ENCODE results near the gene CDH18. TPM values are rescaled to one million over a fixed set of nuclear protein-coding genes. Genes with fewer than 3 reads are reported as not detected.

The CDH18 gene
- total RNA-seq, 1 donor from 2014 or later = not detected

DNA sequence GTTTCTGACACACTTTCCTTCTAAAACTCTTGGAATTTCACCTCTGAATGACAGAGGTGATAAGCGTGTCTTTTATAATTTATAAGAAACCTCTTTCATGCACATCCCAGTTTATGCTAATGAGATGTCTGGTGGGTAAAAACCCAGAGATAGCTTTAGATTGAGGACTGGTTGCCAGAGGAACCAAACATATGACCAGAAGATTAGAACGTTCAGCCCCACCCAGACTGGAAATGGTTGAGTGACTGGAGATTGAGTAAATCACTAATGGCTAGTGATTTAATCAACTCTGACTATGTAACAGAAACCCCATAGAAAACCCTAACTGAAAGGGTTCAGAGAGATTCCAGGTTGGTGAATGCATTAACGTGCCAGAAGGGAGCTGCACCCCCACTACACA is 69.2 kb downstream of the CDH18 start:
- intact Hi-C loops (cut with DNase I) = no loop called here
- no peaks in the 10 kb centered on the region for H3K36me3 ChIP-seq
- H3K4me1 ChIP-seq = no peaks in the 10 kb centered on the region
- TF ChIP-seq, protein P1, sequence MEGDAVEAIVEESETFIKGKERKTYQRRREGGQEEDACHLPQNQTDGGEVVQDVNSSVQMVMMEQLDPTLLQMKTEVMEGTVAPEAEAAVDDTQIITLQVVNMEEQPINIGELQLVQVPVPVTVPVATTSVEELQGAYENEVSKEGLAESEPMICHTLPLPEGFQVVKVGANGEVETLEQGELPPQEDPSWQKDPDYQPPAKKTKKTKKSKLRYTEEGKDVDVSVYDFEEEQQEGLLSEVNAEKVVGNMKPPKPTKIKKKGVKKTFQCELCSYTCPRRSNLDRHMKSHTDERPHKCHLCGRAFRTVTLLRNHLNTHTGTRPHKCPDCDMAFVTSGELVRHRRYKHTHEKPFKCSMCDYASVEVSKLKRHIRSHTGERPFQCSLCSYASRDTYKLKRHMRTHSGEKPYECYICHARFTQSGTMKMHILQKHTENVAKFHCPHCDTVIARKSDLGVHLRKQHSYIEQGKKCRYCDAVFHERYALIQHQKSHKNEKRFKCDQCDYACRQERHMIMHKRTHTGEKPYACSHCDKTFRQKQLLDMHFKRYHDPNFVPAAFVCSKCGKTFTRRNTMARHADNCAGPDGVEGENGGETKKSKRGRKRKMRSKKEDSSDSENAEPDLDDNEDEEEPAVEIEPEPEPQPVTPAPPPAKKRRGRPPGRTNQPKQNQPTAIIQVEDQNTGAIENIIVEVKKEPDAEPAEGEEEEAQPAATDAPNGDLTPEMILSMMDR (IDR thresholded peaks at IDR 0.05) = no peak
- H3K27ac ChIP-seq = no peak overlapping the region
- no peak for DNase-seq (ENCODE audit: low spot score in 2 of 2)
- no peaks in the 10 kb centered on the region for H3K9me3 ChIP-seq
- no peaks in the 10 kb centered on the region for H3K27me3 ChIP-seq
- no peak overlapping the region for H3K4me3 ChIP-seq

DNA sequence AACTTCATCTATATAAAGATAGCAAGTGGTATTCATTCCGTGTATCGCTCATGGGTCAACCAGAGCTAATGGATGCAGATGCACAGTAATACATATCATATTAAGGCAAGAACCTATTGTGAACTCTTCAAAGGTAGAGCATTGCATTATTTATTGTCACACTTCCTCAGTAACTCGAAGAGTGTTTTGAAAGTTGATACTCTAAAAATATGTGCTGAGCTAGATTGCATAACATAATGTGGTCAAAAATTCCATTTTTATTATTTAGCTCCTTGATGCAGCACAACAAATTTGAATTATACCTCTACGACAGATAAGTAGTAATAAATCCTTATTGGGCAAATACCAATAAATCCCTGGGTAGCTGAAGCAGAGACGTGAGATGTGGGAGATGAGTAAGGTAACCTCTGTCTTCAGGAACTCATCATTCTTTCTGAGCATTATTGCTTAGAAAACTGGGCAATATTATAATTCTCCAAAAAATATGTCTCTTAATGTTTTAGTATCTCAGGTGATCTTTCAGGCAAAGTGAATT is 70.3 kb downstream of the CDH18 start:
- no peak overlapping the region for H3K27ac ChIP-seq
- no peak overlapping the region for H3K4me3 ChIP-seq
- H3K4me1 ChIP-seq = no peaks in the 10 kb centered on the region
- no peak for DNase-seq (ENCODE audit: low spot score in 2 of 2)
- no peaks in the 10 kb centered on the region for H3K9me3 ChIP-seq
- H3K27me3 ChIP-seq = no peaks in the 10 kb centered on the region
- intact Hi-C loops (cut with DNase I) = no loop called here
- TF ChIP-seq, protein P1 (IDR thresholded peaks at IDR 0.05) = no peak
- no peaks in the 10 kb centered on the region for H3K36me3 ChIP-seq

DNA sequence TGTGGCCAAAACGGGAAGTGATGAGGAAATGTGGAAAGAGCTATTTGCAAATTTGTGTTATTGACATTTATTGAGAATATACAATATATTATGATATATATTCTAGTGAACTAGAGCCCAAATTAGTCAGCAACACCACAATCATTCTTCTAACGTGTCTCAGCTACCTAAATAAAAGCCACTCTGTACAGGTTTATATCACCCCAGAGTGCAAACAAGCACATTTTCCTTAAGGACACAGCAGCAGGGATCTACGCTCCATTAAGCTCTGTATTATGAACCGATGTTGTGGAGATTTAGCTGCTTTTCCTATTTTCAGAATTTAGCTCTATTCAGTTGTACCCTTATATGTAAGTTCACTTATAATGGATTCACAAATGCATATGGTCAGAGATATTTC is 77.9 kb downstream of the CDH18 start:
- Histone ChIP-seq H3K27ac (no peak overlapping the region), H3K4me1 (no peaks in the 10 kb centered on the region), H3K4me3 (no peak overlapping the region), H3K27me3 (no peaks in the 10 kb centered on the region), H3K36me3 (no peaks in the 10 kb centered on the region), H3K9me3 (no peaks in the 10 kb centered on the region)
- no peak for DNase-seq (ENCODE audit: low spot score in 2 of 2)
- TF ChIP-seq, protein P1 (IDR thresholded peaks at IDR 0.05) = no peak
- intact Hi-C loops (cut with DNase I) = no loop called here

DNA sequence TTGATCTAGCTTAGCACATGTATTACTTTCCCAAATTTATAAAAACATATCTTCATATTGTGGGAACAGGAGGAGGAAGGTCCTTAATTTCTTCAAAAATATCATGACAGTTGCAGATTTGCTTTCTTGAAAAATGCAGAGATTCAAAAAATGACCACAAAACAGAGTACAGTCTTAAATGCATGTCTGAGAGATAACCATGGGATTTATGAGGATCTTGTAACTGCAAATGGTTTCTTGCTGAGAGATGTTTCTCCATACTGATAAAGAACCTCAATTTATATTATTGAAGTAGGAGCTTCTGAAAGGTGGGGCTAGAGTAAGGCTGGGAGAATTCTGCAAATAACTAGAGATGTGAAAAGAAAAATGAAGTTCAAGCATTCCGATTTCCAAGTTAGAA is 83.2 kb downstream of the CDH18 start:
- no peak overlapping the region for H3K27ac ChIP-seq
- no peak for DNase-seq (ENCODE audit: low spot score in 2 of 2)
- no peaks in the 10 kb centered on the region for H3K27me3 ChIP-seq
- H3K4me3 ChIP-seq = no peak overlapping the region
- intact Hi-C loops (cut with DNase I) = no loop called here
- TF ChIP-seq, protein P1 (IDR thresholded peaks at IDR 0.05) = no peak
- no peaks in the 10 kb centered on the region for H3K9me3 ChIP-seq
- no peaks in the 10 kb centered on the region for H3K4me1 ChIP-seq
- H3K36me3 ChIP-seq = no peaks in the 10 kb centered on the region

DNA sequence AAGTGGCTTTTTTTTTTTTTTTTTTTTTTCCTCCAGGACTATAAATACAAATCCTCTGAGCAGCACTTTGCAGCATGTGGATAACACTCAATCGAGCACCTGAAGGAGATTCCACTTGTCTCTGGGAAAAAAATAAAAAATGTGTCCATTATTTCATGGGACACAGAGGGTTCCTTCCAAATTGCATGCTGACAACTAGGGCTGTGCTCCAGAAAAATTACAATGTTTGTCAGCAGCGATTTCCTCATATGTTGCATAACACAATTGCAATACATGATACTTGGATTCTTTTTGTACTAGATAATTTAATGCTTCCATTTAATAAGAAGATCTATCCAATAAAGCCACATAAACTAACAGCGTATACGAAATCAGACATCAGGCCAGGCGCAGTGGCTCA is 84.4 kb downstream of the CDH18 start:
- Histone ChIP-seq H3K4me3 (no peak overlapping the region), H3K4me1 (no peaks in the 10 kb centered on the region), H3K27ac (no peak overlapping the region), H3K9me3 (no peaks in the 10 kb centered on the region), H3K27me3 (no peaks in the 10 kb centered on the region), H3K36me3 (no peaks in the 10 kb centered on the region)
- intact Hi-C loops (cut with DNase I) = no loop called here
- DNase-seq (ENCODE audit: low spot score in 2 of 2) = no peak
- TF ChIP-seq, protein P1 (IDR thresholded peaks at IDR 0.05) = no peak
